GM12873 (cell line): Measurements from ENCODE around the gene SLC12A5.

Experiments
- CTCF ChIP-seq: IDR thresholded peaks from 2 replicates; pipeline ENCODE4 v1.5.1; 2012; ENCODE audit warnings: low read depth, mild to moderate bottlenecking, moderate library complexity, low read length, control low read depth; ENCODE audit not compliant: insufficient read depth; ENCODE audit errors: missing control alignments

The SLC12A5 gene

GRCh38 chr20:46057856-46058598, 29.0 kb downstream of the SLC12A5 start:
- TF ChIP-seq CTCF: peak; percentile 29

DNA sequence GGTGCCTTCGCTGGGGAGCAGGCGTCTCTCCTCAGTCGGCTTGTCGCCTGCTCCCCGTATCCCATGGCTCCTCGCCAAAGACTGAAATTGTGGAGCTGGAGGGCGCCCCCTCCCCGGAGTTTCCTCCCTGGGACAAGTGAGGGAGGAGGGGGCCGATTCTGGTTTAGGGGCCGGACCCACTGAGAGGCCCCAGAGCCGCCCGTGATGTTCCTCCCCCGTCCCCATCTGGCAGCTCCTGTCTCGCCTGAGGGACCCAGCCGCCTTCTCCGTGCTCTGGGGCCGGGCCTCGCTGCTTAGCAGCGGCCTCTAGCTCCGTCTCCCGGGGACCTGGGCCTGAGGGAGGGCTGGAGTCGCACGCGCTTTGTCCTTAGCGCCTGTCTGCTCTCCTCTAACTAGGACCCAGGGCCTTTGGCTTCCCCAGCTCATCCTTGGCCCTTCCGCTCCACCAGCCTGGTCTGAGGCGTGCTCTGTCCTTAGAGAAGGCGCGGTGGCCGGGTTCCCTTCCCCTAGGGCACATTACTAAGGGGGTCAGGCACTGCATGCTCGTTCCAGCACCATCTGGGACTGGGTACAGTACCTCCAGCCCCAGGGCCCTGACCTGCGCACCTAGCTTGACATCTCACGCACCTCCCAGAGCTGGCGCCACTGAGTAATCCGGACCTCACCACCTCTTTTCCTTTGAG, 29.7 kb downstream of the SLC12A5 start:
- no peak for TF ChIP-seq CTCF

DNA sequence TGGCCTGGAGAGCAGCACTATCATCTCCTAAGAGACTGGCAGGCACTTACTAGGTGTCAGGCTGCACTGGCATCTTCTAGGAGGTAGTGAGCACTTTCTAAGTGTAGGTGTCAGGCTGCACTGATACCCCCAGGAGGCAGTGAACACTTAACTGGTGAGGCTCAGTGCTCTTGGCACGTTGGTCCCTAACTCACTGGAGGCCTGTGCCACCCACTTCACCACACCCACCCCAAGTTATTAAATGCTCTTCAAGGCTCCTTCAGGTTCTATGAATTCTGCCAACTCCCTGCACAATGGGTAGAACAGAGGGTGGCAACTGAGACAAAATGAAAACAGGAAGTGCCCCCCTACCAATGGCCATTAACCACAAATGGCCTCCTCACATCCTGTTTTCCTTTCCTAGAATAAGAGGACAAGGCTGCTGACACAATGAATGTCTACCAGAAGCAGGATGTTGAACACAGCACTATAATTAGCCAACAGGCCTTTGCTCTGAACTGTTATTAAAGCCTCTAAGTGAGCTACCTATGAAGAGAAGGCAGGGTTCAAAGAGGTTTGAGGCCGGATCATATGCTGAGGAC, 31.4 kb downstream of the SLC12A5 start:
- TF ChIP-seq CTCF: no peak

- no peak for TF ChIP-seq CTCF
Observed at GRCh38 chr20:46060975-46061374, 32.0 kb downstream of the SLC12A5 start.

- no peak for TF ChIP-seq CTCF
Observed at GRCh38 chr20:46062151-46062550, 33.1 kb downstream of the SLC12A5 start.

DNA sequence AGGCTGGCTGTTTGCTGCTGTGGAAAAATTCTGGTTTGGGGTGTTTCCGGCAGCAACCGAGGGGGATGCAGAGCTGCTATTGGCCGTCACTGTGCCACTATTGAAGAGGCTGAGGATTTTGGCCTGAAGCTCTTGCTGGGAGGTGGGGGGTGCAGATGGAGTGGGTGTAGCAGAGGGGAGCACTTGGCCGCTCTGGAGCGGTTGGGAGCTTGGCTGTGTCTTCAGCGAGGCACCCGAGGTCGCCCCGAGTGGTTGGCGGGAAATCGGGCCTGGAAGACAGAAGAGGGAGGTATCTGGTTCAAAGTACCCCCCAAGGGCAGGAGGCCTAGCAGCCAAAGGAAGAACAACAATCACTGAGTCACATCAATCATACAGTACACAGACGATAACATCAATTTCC, 33.6 kb downstream of the SLC12A5 start:
- TF ChIP-seq CTCF: no peak

- TF ChIP-seq CTCF: no peak
Observed at GRCh38 chr20:46063151-46063550, 34.1 kb downstream of the SLC12A5 start.
